Nephron (organoid): ENCODE data around the gene GARIN3.

Experiments used
- H3K27ac Mint-ChIP-seq, 3 experiments: 2 replicates each; pipeline ENCODE4 v1.8.0; 2020; ENCODE audit warnings: mixed read lengths in 3 of 3, mild to moderate bottlenecking in 2 of 3, moderate library complexity in 1 of 3
- H3K27me3 Mint-ChIP-seq: 2 replicates; pipeline ENCODE4 v1.8.0; 2021; ENCODE audit warnings: low read depth, mild to moderate bottlenecking, moderate library complexity, mixed read lengths
- H3K36me3 Mint-ChIP-seq: 2 replicates; pipeline ENCODE4 v1.8.0; 2020; ENCODE audit warnings: low read depth, mixed read lengths
- H3K4me1 Mint-ChIP-seq: 2 replicates; pipeline ENCODE4 v1.8.0; 2020; ENCODE audit warnings: mixed read lengths
- H3K4me3 Mint-ChIP-seq, 3 experiments: 2 replicates each; pipeline ENCODE4 v1.8.0; 2020; ENCODE audit warnings: mild to moderate bottlenecking in 3 of 3, mixed read lengths in 3 of 3, moderate library complexity in 2 of 3
- H3K9me3 Mint-ChIP-seq: 2 replicates; pipeline ENCODE4 v1.8.0; 2020; ENCODE audit warnings: mixed read lengths
- TF ChIP-seq, protein P1 (sequence below), 3 experiments: fragments of 200-600 bp; sonication (generic); IDR thresholded peaks; one replicate each; pipeline ENCODE4 v1.5.0; 2021; ENCODE audit warnings: antibody characterized with exemption in 3 of 3; ENCODE audit not compliant: unreplicated experiment in 3 of 3

Gene GARIN3

DNA sequence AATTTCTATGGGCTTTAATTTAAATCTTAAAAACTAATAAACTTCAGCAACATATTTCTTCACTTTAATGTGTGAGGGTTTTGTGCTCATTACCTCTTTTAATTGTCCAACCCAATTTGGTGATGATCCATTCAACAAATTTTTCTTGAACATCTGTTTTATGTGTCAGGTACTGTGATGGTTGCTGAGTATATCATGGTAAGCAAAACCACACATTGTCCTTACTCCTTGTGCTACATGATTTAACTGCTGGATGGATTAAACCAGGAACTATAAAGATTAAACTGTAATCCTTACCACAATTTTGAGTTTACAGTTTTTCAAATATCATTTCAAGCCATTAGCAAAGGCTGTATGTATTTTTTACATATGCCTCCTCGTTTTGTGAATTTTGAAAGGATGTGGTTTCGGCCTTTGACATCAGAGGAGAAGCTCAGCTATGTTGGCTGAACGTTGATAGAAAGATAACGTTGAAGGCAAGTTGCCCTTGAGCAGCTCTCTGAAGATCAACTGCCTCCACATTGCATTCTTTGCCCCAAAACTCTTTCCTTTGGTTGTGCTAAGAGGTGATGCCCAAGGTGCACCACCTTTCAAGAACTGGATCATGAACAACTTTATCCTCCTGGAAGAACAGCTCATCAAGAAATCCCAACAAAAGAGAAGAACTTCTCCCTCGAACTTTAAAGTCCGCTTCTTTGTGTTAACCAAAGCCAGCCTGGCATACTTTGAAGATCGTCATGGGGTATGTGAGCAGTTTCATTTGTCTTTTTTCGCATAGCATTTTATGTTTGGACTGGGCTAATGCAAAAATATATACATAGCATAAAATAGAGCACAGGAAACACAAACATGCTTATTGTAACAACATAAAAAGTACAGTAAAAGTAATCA, 14.6 kb upstream of the GARIN3 start, which contains the start of gene ITK:
ITK (plus strand) TSS at position 467 of the 891 bp plus-strand sequence; CDS start at position 605, 138 bp downstream.
- no peaks in the 10 kb centered on the region for H3K9me3 Mint-ChIP-seq
- H3K27ac Mint-ChIP-seq: no peak within 1 kb of the TSS
- peaks cover 9% of the 10 kb centered on the region for H3K27me3 Mint-ChIP-seq
- TF ChIP-seq, protein P1, sequence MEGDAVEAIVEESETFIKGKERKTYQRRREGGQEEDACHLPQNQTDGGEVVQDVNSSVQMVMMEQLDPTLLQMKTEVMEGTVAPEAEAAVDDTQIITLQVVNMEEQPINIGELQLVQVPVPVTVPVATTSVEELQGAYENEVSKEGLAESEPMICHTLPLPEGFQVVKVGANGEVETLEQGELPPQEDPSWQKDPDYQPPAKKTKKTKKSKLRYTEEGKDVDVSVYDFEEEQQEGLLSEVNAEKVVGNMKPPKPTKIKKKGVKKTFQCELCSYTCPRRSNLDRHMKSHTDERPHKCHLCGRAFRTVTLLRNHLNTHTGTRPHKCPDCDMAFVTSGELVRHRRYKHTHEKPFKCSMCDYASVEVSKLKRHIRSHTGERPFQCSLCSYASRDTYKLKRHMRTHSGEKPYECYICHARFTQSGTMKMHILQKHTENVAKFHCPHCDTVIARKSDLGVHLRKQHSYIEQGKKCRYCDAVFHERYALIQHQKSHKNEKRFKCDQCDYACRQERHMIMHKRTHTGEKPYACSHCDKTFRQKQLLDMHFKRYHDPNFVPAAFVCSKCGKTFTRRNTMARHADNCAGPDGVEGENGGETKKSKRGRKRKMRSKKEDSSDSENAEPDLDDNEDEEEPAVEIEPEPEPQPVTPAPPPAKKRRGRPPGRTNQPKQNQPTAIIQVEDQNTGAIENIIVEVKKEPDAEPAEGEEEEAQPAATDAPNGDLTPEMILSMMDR (IDR thresholded peaks at IDR 0.05; ENCODE audit: unreplicated experiment in 3 of 3): no peak
- H3K4me1 Mint-ChIP-seq: no peaks in the 10 kb centered on the region
- H3K4me3 Mint-ChIP-seq: no peak within 1 kb of the TSS
- H3K36me3 Mint-ChIP-seq: no peaks in the 10 kb centered on the region

DNA sequence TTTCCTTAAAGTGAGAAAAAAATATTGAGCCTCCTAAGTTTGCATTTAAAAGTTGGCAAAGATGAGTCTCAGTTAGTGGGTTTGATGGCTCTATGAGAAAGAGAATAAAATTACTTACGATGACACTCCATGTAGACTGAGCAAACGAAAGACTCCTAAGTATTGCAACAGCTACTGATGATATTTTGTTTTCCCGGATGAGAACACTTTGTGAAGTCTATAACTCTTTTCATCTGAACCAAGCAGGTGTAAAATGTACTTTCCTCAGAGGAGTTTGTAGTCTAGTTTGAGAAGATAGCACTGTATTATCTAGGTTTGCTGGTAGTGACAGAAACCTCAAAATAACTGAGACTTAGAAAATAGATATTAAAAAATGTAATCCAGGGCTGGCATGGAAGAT, 12.9 kb upstream of the GARIN3 start:
- Mint-ChIP-seq H3K4me3 (no peak overlapping the region), H3K9me3 (no peaks in the 10 kb centered on the region), H3K4me1 (no peaks in the 10 kb centered on the region), H3K27ac (no peak overlapping the region), H3K36me3 (no peaks in the 10 kb centered on the region), H3K27me3 (peaks cover 9% of the 10 kb centered on the region)
- TF ChIP-seq, protein P1 (IDR thresholded peaks at IDR 0.05; ENCODE audit: unreplicated experiment in 3 of 3): no peak

DNA sequence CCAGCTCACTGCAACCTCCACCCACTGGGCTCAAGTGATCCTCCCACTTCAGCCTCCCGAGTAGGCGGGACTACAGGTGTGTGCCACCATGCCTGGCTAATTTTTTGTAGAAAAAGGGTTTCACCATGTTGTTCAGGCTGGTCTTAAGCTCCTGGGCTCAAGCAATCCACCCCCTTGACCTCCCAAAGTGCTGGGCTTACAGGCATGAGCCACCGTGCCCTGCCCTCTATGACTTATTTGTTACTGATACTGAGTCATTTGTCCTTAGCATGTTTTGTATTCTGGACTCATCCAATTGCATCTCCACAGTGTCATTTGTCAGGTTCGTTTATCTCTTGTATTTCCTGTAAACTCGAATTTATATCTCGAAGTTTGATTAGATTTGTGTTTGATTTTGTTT, 11.9 kb upstream of the GARIN3 start:
- no peak overlapping the region for H3K4me3 Mint-ChIP-seq
- H3K27ac Mint-ChIP-seq: no peak overlapping the region
- no peaks in the 10 kb centered on the region for H3K36me3 Mint-ChIP-seq

GRCh38 chr5:157175071-157175612, 9.1 kb upstream of the GARIN3 start:
- TF ChIP-seq, protein P1 (IDR thresholded peaks at IDR 0.05; ENCODE audit: unreplicated experiment in 3 of 3): no peak
- Mint-ChIP-seq H3K27ac (no peak overlapping the region), H3K27me3 (peaks cover 9% of the 10 kb centered on the region), H3K4me3 (no peak overlapping the region), H3K9me3 (no peaks in the 10 kb centered on the region), H3K4me1 (no peaks in the 10 kb centered on the region), H3K36me3 (no peaks in the 10 kb centered on the region)

More for the DNA sequence above, 11.9 kb upstream of the GARIN3 start:
- Mint-ChIP-seq H3K27me3 (peaks cover 9% of the 10 kb centered on the region), H3K9me3 (no peaks in the 10 kb centered on the region), H3K4me1 (no peaks in the 10 kb centered on the region)
- TF ChIP-seq, protein P1 (IDR thresholded peaks at IDR 0.05; ENCODE audit: unreplicated experiment in 3 of 3): no peak

DNA sequence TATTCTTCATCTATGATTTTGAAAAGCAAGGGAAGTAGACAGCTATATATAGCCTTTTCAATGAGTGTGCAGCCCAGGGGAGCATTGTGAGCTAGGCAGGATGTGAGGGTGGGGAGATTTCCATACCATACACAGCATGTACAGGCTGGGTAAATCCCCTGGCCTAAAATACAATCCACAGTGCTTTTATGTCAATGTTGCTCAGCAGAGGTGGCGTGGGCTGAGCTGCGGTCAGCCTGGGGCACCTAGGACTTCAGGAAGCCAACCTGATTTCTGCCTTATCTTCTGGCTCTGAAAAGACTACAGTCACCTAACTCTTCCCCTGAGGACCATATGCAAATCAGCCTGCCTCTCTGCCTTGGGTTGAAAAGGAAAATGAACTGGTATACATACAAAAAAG, 6.3 kb upstream of the GARIN3 start:
- TF ChIP-seq, protein P1 (IDR thresholded peaks at IDR 0.05; ENCODE audit: unreplicated experiment in 3 of 3): no peak
- H3K4me1 Mint-ChIP-seq: no peaks in the 10 kb centered on the region
- H3K9me3 Mint-ChIP-seq: no peaks in the 10 kb centered on the region
- H3K4me3 Mint-ChIP-seq: no peak overlapping the region
- no peaks in the 10 kb centered on the region for H3K36me3 Mint-ChIP-seq
- H3K27ac Mint-ChIP-seq: no peak overlapping the region
- H3K27me3 Mint-ChIP-seq: peaks cover 4% of the 10 kb centered on the region
